ENCODE data around the gene SLC28A1.

The SLC28A1 gene

DNA sequence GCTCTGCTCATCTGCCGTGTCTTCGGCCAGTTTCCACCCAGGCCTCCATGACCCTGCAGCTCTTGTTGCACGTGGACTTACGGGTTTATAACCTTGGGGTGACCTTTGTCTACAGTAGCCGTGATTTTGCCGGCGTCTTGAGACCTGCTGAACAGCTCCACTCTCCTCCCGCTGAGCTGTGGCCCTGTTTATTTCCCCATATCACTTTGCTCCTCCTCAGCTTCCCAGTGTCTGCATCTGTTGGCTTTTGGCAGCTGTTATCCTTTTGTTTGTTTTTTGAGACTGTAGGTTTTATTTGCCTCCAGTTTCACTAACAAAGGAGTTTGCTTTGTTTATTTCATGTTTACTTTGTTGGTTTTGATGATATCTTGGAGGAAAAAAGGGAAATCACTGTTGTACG lies 29.3 kb upstream of the SLC28A1 start:
- Histone ChIP-seq H3K9me3 (no peaks in the 10 kb centered on the region), H3K27me3 (ENCODE audit: low read depth) (no peaks in the 10 kb centered on the region), H3K4me3 (no peak overlapping the region), H3K4me1 (no peaks in the 10 kb centered on the region), H3K36me3 (replicated peaks) (no peaks in the 10 kb centered on the region)
- DNase-seq (ENCODE audit: low spot score in 2 of 2): no peak
- in situ Hi-C loops (cut with MboI; ENCODE audit: low sequenced_read_pairs): no loop called here

DNA sequence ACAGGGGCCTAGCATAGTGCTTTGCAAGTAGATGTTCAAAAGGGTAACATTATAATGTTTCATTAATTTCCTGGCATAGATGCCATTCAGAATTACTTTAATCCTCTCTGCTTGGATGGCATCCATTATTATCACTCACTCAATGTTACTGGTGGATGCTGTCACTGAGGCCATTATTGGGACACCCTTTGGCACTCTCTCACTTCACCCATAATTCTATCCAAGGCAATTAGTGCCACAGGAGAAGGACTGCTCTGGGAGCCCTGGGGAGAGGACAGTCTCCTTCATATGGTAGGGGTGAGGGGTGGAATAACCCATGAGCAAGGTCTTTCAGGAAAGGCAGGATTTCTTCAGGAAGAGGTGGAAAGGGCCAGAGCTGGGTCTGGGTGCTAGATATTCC lies 28.7 kb upstream of the SLC28A1 start:
- Histone ChIP-seq H3K9me3 (no peaks in the 10 kb centered on the region), H3K36me3 (replicated peaks) (no peaks in the 10 kb centered on the region), H3K4me1 (no peaks in the 10 kb centered on the region), H3K4me3 (no peak overlapping the region), H3K27me3 (ENCODE audit: low read depth) (no peaks in the 10 kb centered on the region)
- in situ Hi-C loops (cut with MboI; ENCODE audit: low sequenced_read_pairs): no loop called here
- DNase-seq (ENCODE audit: low spot score in 2 of 2): no peak

DNA sequence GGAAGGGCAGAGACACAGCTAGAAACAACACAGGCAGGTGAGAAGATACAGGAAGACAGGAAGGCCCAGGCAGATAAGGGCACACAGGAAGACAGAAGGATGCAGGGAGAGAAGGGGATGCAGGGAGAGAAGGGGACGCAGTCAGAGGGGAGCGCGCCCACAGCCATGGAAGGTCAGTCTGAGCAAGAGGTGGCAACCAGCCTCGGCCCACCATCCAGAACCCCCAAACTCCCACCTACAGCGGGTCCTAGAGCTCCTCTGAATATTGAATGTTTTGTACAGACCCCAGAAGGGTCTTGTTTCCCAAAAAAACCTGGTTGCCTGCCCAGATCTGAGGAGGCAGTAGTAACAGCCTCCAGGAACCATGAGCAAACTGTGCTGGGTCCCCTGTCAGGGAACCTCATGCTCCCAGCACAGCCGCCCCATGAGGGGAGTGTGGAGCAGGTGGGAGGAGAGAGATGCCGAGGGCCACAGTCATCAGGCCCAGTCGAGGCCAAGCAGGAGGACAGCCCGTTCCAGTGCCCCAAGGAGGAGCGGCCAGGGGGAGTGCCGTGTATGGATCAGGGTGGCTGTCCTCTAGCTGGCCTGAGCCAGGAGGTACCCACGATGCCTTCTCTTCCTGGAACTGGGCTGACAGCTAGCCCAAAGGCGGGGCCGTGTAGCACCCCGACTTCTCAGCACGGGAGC lies 27.6 kb upstream of the SLC28A1 start:
- H3K36me3 ChIP-seq (replicated peaks): no peaks in the 10 kb centered on the region
- in situ Hi-C loops (cut with MboI; ENCODE audit: low sequenced_read_pairs): no loop called here
- H3K27me3 ChIP-seq (ENCODE audit: low read depth): no peaks in the 10 kb centered on the region

DNA sequence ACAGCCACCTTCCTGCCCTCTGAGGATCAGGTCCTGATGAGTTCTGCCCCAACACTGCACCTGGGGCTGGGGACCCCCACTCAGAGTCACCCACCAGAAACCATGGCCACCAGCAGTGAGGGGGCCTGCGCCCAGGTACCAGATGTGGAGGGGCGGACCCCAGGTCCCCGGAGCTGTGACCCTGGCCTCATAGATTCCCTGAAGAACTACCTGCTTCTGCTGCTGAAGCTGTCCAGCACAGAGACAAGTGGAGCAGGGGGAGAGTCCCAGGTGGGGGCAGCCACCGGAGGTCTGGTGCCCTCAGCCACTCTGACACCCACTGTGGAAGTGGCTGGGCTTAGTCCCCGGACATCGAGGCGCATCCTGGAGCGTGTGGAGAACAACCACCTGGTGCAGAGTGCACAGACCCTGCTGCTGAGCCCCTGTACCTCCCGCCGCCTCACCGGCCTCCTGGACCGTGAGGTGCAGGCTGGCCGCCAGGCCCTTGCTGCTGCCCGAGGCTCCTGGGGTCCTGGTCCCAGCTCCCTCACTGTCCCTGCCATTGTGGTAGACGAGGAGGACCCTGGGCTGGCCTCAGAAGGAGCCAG lies 27.0 kb upstream of the SLC28A1 start:
- Histone ChIP-seq H3K9me3 (no peaks in the 10 kb centered on the region), H3K4me3 (no peak overlapping the region), H3K36me3 (replicated peaks) (no peaks in the 10 kb centered on the region), H3K27me3 (ENCODE audit: low read depth) (no peaks in the 10 kb centered on the region), H3K4me1 (no peaks in the 10 kb centered on the region)
- no peak for DNase-seq (ENCODE audit: low spot score in 2 of 2)
- in situ Hi-C loops (cut with MboI; ENCODE audit: low sequenced_read_pairs): no loop called here

More for the DNA sequence above, 27.6 kb upstream of the SLC28A1 start:
- Histone ChIP-seq H3K4me1 (no peaks in the 10 kb centered on the region), H3K4me3 (no peak overlapping the region), H3K9me3 (no peaks in the 10 kb centered on the region)
- DNase-seq (ENCODE audit: low spot score in 2 of 2): no peak

DNA sequence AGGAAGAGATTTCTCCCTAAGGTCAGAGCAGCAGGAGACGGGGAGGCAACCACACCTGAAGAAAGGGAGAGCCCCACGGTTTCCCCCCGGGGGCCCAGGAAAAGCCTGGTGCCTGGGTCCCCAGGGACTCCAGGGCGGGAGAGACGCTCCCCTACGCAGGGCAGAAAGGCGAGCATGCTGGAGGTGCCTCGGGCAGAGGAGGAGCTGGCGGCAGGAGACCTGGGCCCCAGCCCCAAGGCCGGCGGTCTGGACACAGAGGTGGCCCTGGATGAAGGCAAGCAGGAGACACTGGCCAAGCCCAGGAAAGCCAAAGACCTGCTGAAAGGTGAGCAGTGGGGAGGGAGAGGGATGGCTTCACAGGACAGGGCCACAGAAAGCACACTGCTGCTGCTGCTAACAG lies 26.2 kb upstream of the SLC28A1 start:
- in situ Hi-C loops (cut with MboI; ENCODE audit: low sequenced_read_pairs): no loop called here
- Histone ChIP-seq H3K27me3 (ENCODE audit: low read depth) (no peaks in the 10 kb centered on the region), H3K4me1 (no peaks in the 10 kb centered on the region), H3K4me3 (no peak overlapping the region), H3K9me3 (no peaks in the 10 kb centered on the region), H3K36me3 (replicated peaks) (no peaks in the 10 kb centered on the region)
- DNase-seq (ENCODE audit: low spot score in 2 of 2): no peak

DNA sequence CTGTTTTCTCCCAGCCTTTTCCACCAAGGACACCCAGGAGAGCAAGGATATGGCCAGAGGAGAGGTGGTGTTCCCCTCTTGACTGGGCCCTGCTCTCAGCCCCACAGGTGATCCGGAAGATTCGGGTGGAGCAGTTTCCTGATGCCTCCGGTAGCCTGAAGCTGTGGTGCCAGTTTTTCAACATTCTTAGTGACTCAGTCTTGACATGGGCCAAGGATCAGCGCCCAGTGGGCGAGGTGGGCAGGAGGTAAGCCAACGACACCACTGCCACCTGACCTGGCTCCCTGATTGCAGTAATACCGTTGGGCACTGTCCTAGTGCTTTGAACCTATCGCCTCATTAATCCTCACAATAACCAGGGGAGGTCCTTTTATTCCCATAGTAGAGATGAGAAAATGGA lies 25.3 kb upstream of the SLC28A1 start:
- no peaks in the 10 kb centered on the region for H3K9me3 ChIP-seq
- H3K4me1 ChIP-seq: no peaks in the 10 kb centered on the region
- DNase-seq (ENCODE audit: low spot score in 2 of 2): no peak
- no peaks in the 10 kb centered on the region for H3K36me3 ChIP-seq (replicated peaks)
- in situ Hi-C loops (cut with MboI; ENCODE audit: low sequenced_read_pairs): no loop called here
- no peak overlapping the region for H3K4me3 ChIP-seq
- no peaks in the 10 kb centered on the region for H3K27me3 ChIP-seq (ENCODE audit: low read depth)

DNA sequence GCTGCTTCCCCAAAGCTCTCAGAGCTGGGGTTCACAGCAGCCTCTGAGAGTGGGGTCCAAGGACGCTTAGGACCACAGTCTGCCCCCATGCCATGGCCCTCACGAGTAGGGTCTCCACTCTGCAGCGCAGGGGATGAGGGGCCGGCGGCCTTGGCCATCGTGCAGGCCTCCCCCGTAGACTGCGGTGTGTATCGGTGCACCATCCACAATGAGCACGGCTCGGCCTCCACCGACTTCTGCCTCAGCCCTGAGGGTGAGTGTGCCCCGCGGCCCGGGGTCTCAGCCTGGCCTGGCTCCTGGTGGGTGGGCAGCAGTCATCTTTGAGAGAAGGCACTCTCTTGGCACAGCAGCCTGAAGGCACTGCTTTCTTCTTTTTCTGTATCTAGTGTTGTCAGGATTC lies 24.8 kb upstream of the SLC28A1 start:
- Histone ChIP-seq H3K9me3 (no peaks in the 10 kb centered on the region), H3K4me3 (no peak overlapping the region), H3K4me1 (no peaks in the 10 kb centered on the region), H3K36me3 (replicated peaks) (no peaks in the 10 kb centered on the region), H3K27me3 (ENCODE audit: low read depth) (no peaks in the 10 kb centered on the region)
- DNase-seq (ENCODE audit: low spot score in 2 of 2): no peak
- in situ Hi-C loops (cut with MboI; ENCODE audit: low sequenced_read_pairs): no loop called here

DNA sequence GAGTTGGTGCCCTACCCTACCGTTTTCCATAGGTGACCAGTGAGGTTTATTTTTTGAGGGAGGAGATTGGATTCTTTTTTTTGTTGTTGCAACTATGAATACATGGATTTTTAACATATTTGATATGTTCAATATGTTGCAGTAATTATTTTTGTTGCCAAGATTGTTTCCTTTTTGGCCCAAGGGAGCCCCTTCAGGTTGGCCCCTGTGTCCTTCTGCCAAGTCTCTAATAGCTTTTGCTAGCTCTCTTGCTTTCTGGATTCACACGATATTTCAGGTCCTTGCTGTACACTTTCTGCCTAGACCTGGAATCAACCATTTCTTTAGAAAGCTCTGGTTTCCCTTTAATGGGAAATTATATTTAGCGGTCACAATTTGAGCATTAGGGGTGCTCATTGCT lies 22.7 kb upstream of the SLC28A1 start:
- H3K9me3 ChIP-seq: no peaks in the 10 kb centered on the region
- no peaks in the 10 kb centered on the region for H3K36me3 ChIP-seq (replicated peaks)
- DNase-seq (ENCODE audit: low spot score in 2 of 2): no peak
- H3K4me3 ChIP-seq: no peak overlapping the region
- in situ Hi-C loops (cut with MboI; ENCODE audit: low sequenced_read_pairs): no loop called here
- no peaks in the 10 kb centered on the region for H3K4me1 ChIP-seq
- no peaks in the 10 kb centered on the region for H3K27me3 ChIP-seq (ENCODE audit: low read depth)

DNA sequence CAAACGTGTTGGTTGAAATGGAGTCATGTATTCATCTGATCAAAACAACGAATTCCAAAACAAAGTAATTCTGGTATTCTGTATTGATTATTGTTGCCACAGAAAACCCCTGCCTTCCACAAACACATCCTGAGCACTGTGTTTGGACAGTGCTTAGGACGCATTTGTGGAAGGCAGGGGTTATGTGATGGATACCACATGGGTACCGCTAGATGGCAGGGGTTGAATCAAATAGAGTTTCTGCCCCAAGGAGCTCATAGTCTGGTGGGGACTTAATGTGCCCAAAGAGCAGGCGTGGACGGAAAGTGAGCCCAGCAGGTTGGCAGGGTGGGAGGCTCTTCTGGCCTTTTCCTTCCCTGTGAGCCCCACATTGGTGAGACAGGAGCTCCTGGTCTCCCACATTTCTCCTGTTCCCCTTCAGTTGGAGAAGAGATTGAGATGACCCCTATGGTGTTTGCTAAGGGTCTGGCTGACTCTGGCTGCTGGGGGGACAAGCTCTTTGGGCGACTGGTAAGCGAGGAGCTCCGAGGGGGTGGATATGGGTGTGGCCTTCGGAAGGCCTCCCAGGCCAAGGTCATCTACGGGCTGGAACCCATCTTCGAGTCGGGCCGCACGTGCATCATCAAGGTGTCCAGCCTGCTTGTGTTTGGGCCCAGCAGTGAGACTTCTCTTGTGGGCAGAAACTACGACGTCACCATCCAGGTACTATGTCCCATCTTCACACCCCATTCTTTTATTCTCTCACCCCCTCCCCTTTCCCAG lies 22.1 kb upstream of the SLC28A1 start:
- Histone ChIP-seq H3K36me3 (replicated peaks) (no peaks in the 10 kb centered on the region), H3K4me1 (no peaks in the 10 kb centered on the region), H3K27me3 (ENCODE audit: low read depth) (no peaks in the 10 kb centered on the region), H3K4me3 (no peak overlapping the region), H3K9me3 (no peaks in the 10 kb centered on the region)
- in situ Hi-C loops (cut with MboI; ENCODE audit: low sequenced_read_pairs): no loop called here
- no peak for DNase-seq (ENCODE audit: low spot score in 2 of 2)

DNA sequence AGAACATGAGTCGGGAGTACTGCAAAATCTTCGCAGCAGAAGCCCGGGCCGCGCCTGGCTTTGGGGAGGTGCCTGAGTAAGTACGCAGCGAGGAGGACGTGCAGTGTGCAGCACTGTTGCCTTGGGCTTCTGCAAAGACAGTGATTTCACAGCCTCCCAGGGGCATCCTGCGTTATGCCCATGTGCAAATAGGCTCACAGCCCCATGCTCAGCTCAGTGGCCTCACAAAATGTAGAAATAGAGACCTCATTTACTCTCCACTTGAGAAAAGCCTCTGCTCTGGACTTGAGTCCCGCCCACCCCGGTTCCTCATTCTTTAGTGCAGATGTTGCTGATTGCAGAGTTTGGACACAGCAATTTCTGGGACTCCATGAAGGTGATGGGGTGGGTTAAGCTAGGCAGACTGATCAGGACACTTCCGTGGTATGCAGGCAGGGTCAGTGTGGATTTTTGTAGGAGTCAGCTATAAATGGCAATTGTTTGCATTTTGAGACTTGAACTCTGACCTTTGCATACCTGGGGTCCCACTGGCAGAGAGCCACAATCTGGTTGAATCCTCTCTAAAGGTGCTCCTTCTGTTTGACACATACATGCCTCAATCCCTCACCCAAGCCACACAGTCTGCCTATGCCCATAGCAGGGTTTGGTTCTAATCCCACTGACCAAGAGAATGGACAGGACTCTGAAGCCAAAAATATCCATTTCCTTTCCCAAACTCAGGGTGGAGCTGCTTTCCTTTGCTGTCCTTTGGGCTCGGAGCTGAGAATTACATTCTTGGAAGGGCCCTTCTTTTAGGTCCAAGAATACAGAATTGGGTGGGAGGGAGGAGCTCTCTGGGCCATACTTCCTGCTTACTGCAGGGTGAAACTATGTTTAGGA lies 20.7 kb upstream of the SLC28A1 start:
- in situ Hi-C loops (cut with MboI; ENCODE audit: low sequenced_read_pairs): no loop called here
- no peak for DNase-seq (ENCODE audit: low spot score in 2 of 2)

DNA sequence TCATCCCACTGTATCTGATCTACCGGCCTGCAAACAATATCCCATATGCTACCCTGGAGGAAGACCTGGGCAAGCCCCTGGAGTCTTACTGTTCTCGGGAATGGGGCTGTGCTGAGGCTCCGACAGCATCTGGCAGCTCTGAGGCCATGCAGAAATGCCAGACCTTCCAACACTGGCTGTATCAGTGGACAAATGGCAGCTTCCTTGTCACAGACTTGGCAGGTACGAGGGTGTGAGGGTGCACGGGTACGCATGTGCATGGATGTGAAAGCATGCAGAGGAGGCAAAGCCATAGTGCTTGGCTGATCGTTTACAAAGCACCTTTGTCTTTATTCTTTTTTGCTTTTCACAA lies 20.0 kb upstream of the SLC28A1 start:
- in situ Hi-C loops (cut with MboI; ENCODE audit: low sequenced_read_pairs): no loop called here

More for the DNA sequence above, 20.7 kb upstream of the SLC28A1 start:
- Histone ChIP-seq H3K27me3 (ENCODE audit: low read depth) (no peaks in the 10 kb centered on the region), H3K4me3 (no peak overlapping the region), H3K9me3 (no peaks in the 10 kb centered on the region), H3K4me1 (no peaks in the 10 kb centered on the region), H3K36me3 (replicated peaks) (no peaks in the 10 kb centered on the region)

DNA sequence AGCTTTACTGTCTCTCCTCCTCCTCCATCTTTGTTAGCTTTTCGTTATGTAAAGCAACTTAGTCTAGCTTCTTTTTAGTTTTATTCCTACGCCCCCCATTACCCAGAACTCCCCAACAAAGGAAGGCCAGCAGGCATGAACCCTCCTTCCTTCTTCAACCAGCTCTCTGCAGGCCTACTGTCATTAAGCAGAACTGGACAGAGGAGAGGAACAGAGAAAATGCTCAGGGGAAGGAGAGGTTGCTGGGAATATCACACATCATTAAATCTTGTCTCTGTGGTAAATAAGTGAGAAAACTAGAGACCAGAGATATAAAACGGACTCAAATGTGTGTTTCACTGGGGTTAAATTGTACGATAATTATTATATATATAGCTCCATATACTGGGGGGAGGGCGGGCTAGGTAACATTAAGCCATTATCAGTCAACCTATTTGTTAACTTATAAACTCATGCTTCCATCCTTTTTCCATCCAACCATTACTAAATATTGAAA lies 19.3 kb upstream of the SLC28A1 start:
- Histone ChIP-seq H3K4me1 (no peaks in the 10 kb centered on the region), H3K36me3 (replicated peaks) (no peaks in the 10 kb centered on the region), H3K27me3 (ENCODE audit: low read depth) (no peaks in the 10 kb centered on the region), H3K4me3 (no peak overlapping the region), H3K9me3 (no peaks in the 10 kb centered on the region)
- DNase-seq (ENCODE audit: low spot score in 2 of 2): no peak
- in situ Hi-C loops (cut with MboI; ENCODE audit: low sequenced_read_pairs): no loop called here

More for the DNA sequence above, 20.0 kb upstream of the SLC28A1 start:
- H3K27me3 ChIP-seq (ENCODE audit: low read depth): no peaks in the 10 kb centered on the region
- no peak for DNase-seq (ENCODE audit: low spot score in 2 of 2)
- H3K36me3 ChIP-seq (replicated peaks): no peaks in the 10 kb centered on the region
- no peaks in the 10 kb centered on the region for H3K4me1 ChIP-seq
- no peak overlapping the region for H3K4me3 ChIP-seq
- H3K9me3 ChIP-seq: no peaks in the 10 kb centered on the region

DNA sequence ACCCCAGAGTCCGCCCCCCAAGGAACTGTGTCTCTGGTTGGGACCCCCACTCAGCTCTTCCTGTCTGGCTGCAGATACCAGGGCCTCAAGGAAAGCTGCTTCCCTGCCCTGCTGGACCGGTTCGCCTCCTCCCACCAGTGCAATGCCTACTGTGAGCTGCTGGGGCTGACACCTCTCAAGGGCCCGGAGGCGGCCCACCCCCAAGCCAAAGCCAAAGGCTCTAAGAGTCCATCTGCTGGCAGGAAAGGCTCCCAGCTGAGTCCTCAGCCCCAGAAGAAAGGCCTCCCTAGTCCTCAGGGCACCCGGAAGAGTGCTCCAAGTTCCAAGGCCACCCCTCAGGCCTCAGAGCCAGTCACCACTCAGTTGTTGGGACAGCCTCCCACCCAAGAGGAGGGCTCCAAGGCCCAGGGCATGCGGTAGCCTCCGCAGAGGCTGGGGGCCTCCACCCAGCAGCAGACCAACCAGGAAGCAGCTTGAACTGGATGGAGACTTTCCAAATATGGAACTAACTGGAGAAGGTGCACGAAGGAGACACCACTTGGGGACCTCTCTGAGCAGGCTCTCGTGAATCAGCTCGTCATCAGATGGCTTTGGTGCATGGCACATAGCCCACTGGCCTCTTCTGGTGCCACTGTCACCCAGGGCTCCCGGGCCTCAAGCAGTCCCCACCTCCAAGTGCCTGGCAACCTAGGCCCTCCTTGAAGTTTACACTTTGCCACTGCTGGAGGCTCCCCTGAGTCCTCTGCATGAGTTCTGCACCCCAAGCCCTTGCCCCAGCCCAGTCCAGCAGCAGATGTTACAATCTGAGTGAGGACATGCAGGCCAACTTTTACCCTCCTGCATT lies 16.2 kb upstream of the SLC28A1 start:
- no peaks in the 10 kb centered on the region for H3K9me3 ChIP-seq
- H3K4me1 ChIP-seq: no peaks in the 10 kb centered on the region
- in situ Hi-C loops (cut with MboI; ENCODE audit: low sequenced_read_pairs): no loop called here
- no peak for DNase-seq (ENCODE audit: low spot score in 2 of 2)
- no peaks in the 10 kb centered on the region; the same call in 1 of the 2 replicates for H3K27me3 ChIP-seq (ENCODE audit: low read depth)
- no peak overlapping the region for H3K4me3 ChIP-seq
- no peaks in the 10 kb centered on the region for H3K36me3 ChIP-seq (replicated peaks)

Measured in HAP-1 (cell line).